Activated CD8-positive, alpha-beta T cell treated with anti-CD3 and anti-CD28 coated beads for 36 hours (primary cell): ENCODE results near the gene SHISA8. TPM values are rescaled to one million over a fixed set of nuclear protein-coding genes. Genes with fewer than 3 reads are reported as not detected.

ENCODE experiments used
- ATAC-seq: fragments of 200-7000 bp; cut with Tn5 transposase; one replicate; pipeline ENCODE4 v1.10.0; 2021; ENCODE audit warnings: mild to moderate bottlenecking, moderate library complexity
- CTCF ChIA-PET: fragments of 350-600 bp; sonication (Branson Sonifier 250); formaldehyde crosslinking; loops from one replicate; lab custom pipeline; 2021; ENCODE audit warnings: antibody characterized with exemption; lab: Charles Lee
- POLR2A ChIA-PET: fragments of 350-600 bp; sonication (Branson Sonifier 250); formaldehyde crosslinking; loops from one replicate; lab custom pipeline; 2021; ENCODE audit warnings: antibody characterized with exemption; lab: Charles Lee
- DNase-seq: peaks from one replicate; pipeline ENCODE4 v3.0.0-alpha.2; 2020
- H3K27ac Mint-ChIP-seq: one replicate; pipeline ENCODE4 v1.8.0; 2021; ENCODE audit warnings: mild to moderate bottlenecking, mixed read lengths
- H3K27me3 Mint-ChIP-seq: one replicate; pipeline ENCODE4 v1.8.0; 2021; ENCODE audit warnings: mixed read lengths
- H3K36me3 Mint-ChIP-seq: one replicate; pipeline ENCODE4 v1.8.0; 2021; ENCODE audit warnings: low read depth, mixed read lengths
- H3K4me1 Mint-ChIP-seq: one replicate; pipeline ENCODE4 v1.8.0; 2021; ENCODE audit warnings: low read depth, mixed read lengths
- H3K4me3 Mint-ChIP-seq: one replicate; pipeline ENCODE4 v1.8.0; 2021; ENCODE audit warnings: mild to moderate bottlenecking, moderate library complexity, mixed read lengths
- H3K9me3 Mint-ChIP-seq: one replicate; pipeline ENCODE4 v1.8.0; 2021; ENCODE audit warnings: mixed read lengths
- CTCF ChIP-seq: fragments of 200-600 bp; IDR thresholded peaks from one replicate; pipeline ENCODE4 v1.8.0; 2022; ENCODE audit warnings: antibody characterized with exemption, mild to moderate bottlenecking
- intact Hi-C: fragments of 100-400 bp; cut with micrococcal nuclease; formaldehyde crosslinking; loops from one replicate; pipeline ENCODE4 v1.10.0; 2022
- total RNA-seq, 2 experiments: library from RNA; stranded (reverse); gene quantifications; one replicate each; pipeline ENCODE4 v1.2.3, GENCODE V29; 2021

SHISA8 gene
- total RNA-seq, 2 experiments from 2014 or later, result 2.3 to 2.7 TPM

- peak overlapping the region; percentile 88 for H3K4me3 Mint-ChIP-seq
- H3K4me1 Mint-ChIP-seq, result peaks cover 39% of the 10 kb centered on the region
- H3K36me3 Mint-ChIP-seq, result peaks cover 32% of the 10 kb centered on the region
- intact Hi-C loops, result loop anchor here (10.0 kb wide), 1 partner anchor 127 kb away; the partner anchor contains the start of genes NAGA, PHETA2 and SMDT1
- no peak for TF ChIP-seq CTCF
- DNase-seq (no peak), ATAC-seq (no peak)
- POLR2A ChIA-PET, result interaction anchor here (0.9 to 2.2 kb wide), 11 partner anchors 19 to 508 kb away, joined by 3 to 13 read pairs (median 5); partner anchors contain the start of genes CCDC134, NDUFA6, SNU13 and SREBF2
- CTCF ChIA-PET, result interaction anchor here (0.7 to 2.3 kb wide), 8 partner anchors 9 to 497 kb away, joined by 3 to 19 read pairs (median 6); partner anchors contain the start of gene MEI1
- no peaks in the 10 kb centered on the region for H3K27me3 Mint-ChIP-seq
- H3K27ac Mint-ChIP-seq, result peak overlapping the region; percentile 94
- H3K9me3 Mint-ChIP-seq, result no peaks in the 10 kb centered on the region
These were observed 32.7 kb upstream of the SHISA8 start for GRCh38 chr22:41947424-41948080.

GRCh38 chr22:41946629-41947423, 32.0 kb upstream of the SHISA8 start, which contains the start of gene CENPM:
TSS of gene CENPM (minus strand) at chr22:41947152. CDS start at chr22:41947076, 76 bp downstream.
- peak; percentile 98 for DNase-seq
- Mint-ChIP-seq H3K27ac (peak within 1 kb of the TSS; percentile 94), H3K4me3 (peak within 1 kb of the TSS; percentile 88), H3K9me3 (no peaks in the 10 kb centered on the region), H3K4me1 (peaks cover 41% of the 10 kb centered on the region), H3K27me3 (no peaks in the 10 kb centered on the region), H3K36me3 (peaks cover 37% of the 10 kb centered on the region)
- ChIA-PET CTCF (interaction anchor here (0.6 to 2.3 kb wide), 13 partner anchors 10 to 498 kb away, joined by 3 to 19 read pairs (median 4); partner anchors contain the start of gene MEI1), POLR2A (interaction anchor here (0.7 to 2.2 kb wide), 18 partner anchors 14 to 509 kb away, joined by 3 to 13 read pairs (median 3); partner anchors contain the start of genes CCDC134, NDUFA6, SNU13 and SREBF2)
- peak; percentile 10 for TF ChIP-seq CTCF
- intact Hi-C loops, result loop anchor here (10.0 kb wide), 1 partner anchor 128 kb away; the partner anchor contains the start of genes NAGA, PHETA2 and SMDT1
- peak; percentile 97 for ATAC-seq

GRCh38 chr22:41943661-41944209, 28.9 kb upstream of the SHISA8 start:
- intact Hi-C loops, result loop anchor here (5.0 to 10.0 kb wide), 4 partner anchors 81 to 246 kb away; partner anchors contain the start of genes MEI1, NAGA, PHETA2 and SMDT1
- POLR2A ChIA-PET, result interaction anchor here (0.5 to 1.6 kb wide), 10 partner anchors 9 to 513 kb away, joined by 3 to 4 read pairs (median 3); partner anchors contain the start of genes CCDC134 and SREBF2
- peaks cover 66% of the 10 kb centered on the region for H3K4me1 Mint-ChIP-seq
- H3K27me3 Mint-ChIP-seq, result no peaks in the 10 kb centered on the region
- TF ChIP-seq CTCF, result no peak
- peak overlapping the region; percentile 60 for H3K27ac Mint-ChIP-seq
- DNase-seq (no peak), ATAC-seq (no peak)
- CTCF ChIA-PET, result interaction anchor here (0.9 to 3.1 kb wide), 6 partner anchors 17 to 246 kb away, joined by 3 to 24 read pairs (median 6); partner anchors contain the start of gene TNFRSF13C
- peak overlapping the region; percentile 42 for H3K4me3 Mint-ChIP-seq
- H3K9me3 Mint-ChIP-seq, result no peaks in the 10 kb centered on the region
- H3K36me3 Mint-ChIP-seq, result peaks cover 67% of the 10 kb centered on the region

GRCh38 chr22:41940832-41941765, 26.2 kb upstream of the SHISA8 start:
- peaks cover 58% of the 10 kb centered on the region for H3K4me1 Mint-ChIP-seq
- TF ChIP-seq CTCF, result peak; percentile 94

More at GRCh38 chr22:41940832-41941765, 26.2 kb upstream of the SHISA8 start:
- peak; percentile 91 for DNase-seq
- Mint-ChIP-seq H3K27me3 (no peaks in the 10 kb centered on the region), H3K9me3 (no peaks in the 10 kb centered on the region), H3K27ac (peak overlapping the region; percentile 100), H3K36me3 (peaks cover 78% of the 10 kb centered on the region), H3K4me3 (peak overlapping the region; percentile 74)
- intact Hi-C loops, result loop anchor here (5.0 to 10.0 kb wide), 4 partner anchors 79 to 244 kb away; partner anchors contain the start of genes MEI1, NAGA, PHETA2 and SMDT1
- POLR2A ChIA-PET, result interaction anchor here (0.8 to 8.3 kb wide), 23 partner anchors 8 to 502 kb away, joined by 3 to 134 read pairs (median 6); partner anchors contain the start of genes CCDC134, MEI1, SMDT1 and SREBF2
- CTCF ChIA-PET, result interaction anchor here (0.6 to 6.7 kb wide), 35 partner anchors 8 to 274 kb away, joined by 3 to 62 read pairs (median 5); partner anchors contain the start of genes CCDC134, MEI1, SMDT1 and SNU13
- peak; percentile 75 for ATAC-seq
